H9 (cell line): ENCODE results near the gene TMEM236. TPM values are rescaled to one million over a fixed set of nuclear protein-coding genes. Genes with fewer than 3 reads are reported as not detected.

Source experiments
- DNase-seq: peaks from one replicate; pipeline ENCODE4 v3.0.0-alpha.2; 2017
- H2AFZ ChIP-seq: one replicate; pipeline ENCODE4 v1.6.1; 2013; ENCODE audit warnings: mild to moderate bottlenecking, low read length, control low read depth, moderate library complexity
- H2AK5ac ChIP-seq: 2 replicates; pipeline ENCODE4 v1.6.1; 2013; ENCODE audit warnings: low read length, control low read depth, mixed read lengths; ENCODE audit not compliant: insufficient read length
- H2BK120ac ChIP-seq: one replicate; pipeline ENCODE4 v1.6.1; 2013; ENCODE audit warnings: low read depth, mild to moderate bottlenecking, low read length, control low read depth, inconsistent platforms; ENCODE audit not compliant: poor library complexity, severe bottlenecking
- H2BK12ac ChIP-seq: 2 replicates; pipeline ENCODE4 v1.6.1; 2013; ENCODE audit warnings: low read length, control low read depth, mixed read lengths, low read depth; ENCODE audit not compliant: insufficient read length
- H2BK15ac ChIP-seq: 2 replicates; pipeline ENCODE4 v1.6.1; 2013; ENCODE audit warnings: low read depth, low read length, control low read depth
- H2BK20ac ChIP-seq: one replicate; pipeline ENCODE4 v1.6.1; 2013; ENCODE audit warnings: low read depth, mild to moderate bottlenecking, low read length, control low read depth, inconsistent platforms; ENCODE audit not compliant: poor library complexity, severe bottlenecking
- H2BK5ac ChIP-seq: 2 replicates; pipeline ENCODE4 v1.6.1; 2013; ENCODE audit warnings: low read length, control low read depth, mixed read lengths; ENCODE audit not compliant: insufficient read length
- H3K14ac ChIP-seq: 2 replicates; pipeline ENCODE4 v1.6.1; 2013; ENCODE audit warnings: low read length, control low read depth; ENCODE audit not compliant: insufficient read depth
- H3K18ac ChIP-seq: 2 replicates; pipeline ENCODE4 v1.6.1; 2013; ENCODE audit warnings: low read depth, mild to moderate bottlenecking, mixed read lengths, low read length, control low read depth; ENCODE audit not compliant: insufficient read length
- H3K23ac ChIP-seq: 2 replicates; pipeline ENCODE4 v1.6.1; 2013; ENCODE audit warnings: low read length, control low read depth, mixed read lengths, low read depth; ENCODE audit not compliant: insufficient read length
- H3K23me2 ChIP-seq: 2 replicates; pipeline ENCODE4 v1.6.1; 2013; ENCODE audit warnings: low read depth, mild to moderate bottlenecking, mixed read lengths, low read length, control low read depth; ENCODE audit not compliant: insufficient read length, poor library complexity, severe bottlenecking
- H3K27ac ChIP-seq: 2 replicates; pipeline ENCODE4 v1.5.1; 2013; ENCODE audit warnings: low read length, control low read depth, mixed read lengths, low read depth; ENCODE audit not compliant: insufficient read length
- H3K27me3 ChIP-seq: 2 replicates; pipeline ENCODE4 v1.6.1; 2013; ENCODE audit warnings: low read length, control low read depth, inconsistent platforms; ENCODE audit not compliant: insufficient read depth
- H3K4ac ChIP-seq: 2 replicates; pipeline ENCODE4 v1.6.1; 2013; ENCODE audit warnings: low read depth, mild to moderate bottlenecking, control low read depth, inconsistent platforms, low read length, moderate library complexity
- H3K4me1 ChIP-seq: 2 replicates; pipeline ENCODE4 v1.6.1; 2013; ENCODE audit warnings: low read length, control low read depth, inconsistent platforms; ENCODE audit not compliant: insufficient read depth
- H3K4me2 ChIP-seq: 2 replicates; pipeline ENCODE4 v1.6.1; 2013; ENCODE audit warnings: low read length, control low read depth, mixed read lengths; ENCODE audit not compliant: insufficient read length, insufficient read depth
- H3K56ac ChIP-seq: 2 replicates; pipeline ENCODE4 v1.6.1; 2013; ENCODE audit warnings: low read depth, mild to moderate bottlenecking, mixed read lengths, low read length, control low read depth; ENCODE audit not compliant: insufficient read length
- H3K79me1 ChIP-seq: 2 replicates; pipeline ENCODE4 v1.6.1; 2013; ENCODE audit warnings: low read depth, mild to moderate bottlenecking, moderate library complexity, low read length, control low read depth, inconsistent platforms; ENCODE audit not compliant: insufficient read depth, poor library complexity, severe bottlenecking
- H3K79me2 ChIP-seq: 2 replicates; pipeline ENCODE4 v1.6.1; 2013; ENCODE audit warnings: low read length, control low read depth, inconsistent platforms; ENCODE audit not compliant: insufficient read depth
- H3K9ac ChIP-seq: 2 replicates; pipeline ENCODE4 v1.6.1; 2013; ENCODE audit warnings: low read length, control low read depth, mixed read lengths; ENCODE audit not compliant: insufficient read length; ENCODE audit errors: extremely low read depth
- H3K9me3 ChIP-seq: one replicate; pipeline ENCODE4 v1.6.1; 2013; ENCODE audit warnings: low read depth, low read length, inconsistent platforms; ENCODE audit not compliant: control insufficient read depth
- H3T11ph ChIP-seq: one replicate; pipeline ENCODE4 v1.6.1; 2013; ENCODE audit warnings: mild to moderate bottlenecking, low read length, control low read depth, inconsistent platforms
- H4K20me1 ChIP-seq: one replicate; pipeline ENCODE4 v1.6.1; 2013; ENCODE audit not compliant: control insufficient read depth, insufficient read length, insufficient read depth
- H4K5ac ChIP-seq: 2 replicates; pipeline ENCODE4 v1.6.1; 2013; ENCODE audit warnings: low read depth, mild to moderate bottlenecking, mixed read lengths, low read length, control low read depth; ENCODE audit not compliant: insufficient read length
- H4K8ac ChIP-seq: replicated peaks from 2 replicates; pipeline ENCODE4 v1.6.1; 2013; ENCODE audit warnings: low read length, control low read depth, mixed read lengths, low read depth; ENCODE audit not compliant: insufficient read length
- H4K91ac ChIP-seq: 2 replicates; pipeline ENCODE4 v1.6.1; 2013; ENCODE audit warnings: low read depth, mild to moderate bottlenecking, moderate library complexity, mixed read lengths, low read length, control low read depth; ENCODE audit not compliant: insufficient read length
- H3K27ac Mint-ChIP-seq, 3 experiments: 2 replicates in 2 of 3; 3 replicates in 1 of 3; pipeline ENCODE4 v1.8.0; 2020 to 2021; ENCODE audit warnings: mixed read lengths in 3 of 3, mild to moderate bottlenecking in 1 of 3, moderate library complexity in 1 of 3
- H3K27me3 Mint-ChIP-seq: 2 replicates; pipeline ENCODE4 v1.8.0; 2021; ENCODE audit warnings: low read depth, mild to moderate bottlenecking, moderate library complexity, mixed read lengths
- H3K36me3 Mint-ChIP-seq, 3 experiments: 2 replicates in 2 of 3; 3 replicates in 1 of 3; pipeline ENCODE4 v1.8.0; 2020 to 2021; ENCODE audit warnings: low read depth in 3 of 3, mixed read lengths in 3 of 3; ENCODE audit not compliant: insufficient read depth in 1 of 3
- H3K4me1 Mint-ChIP-seq, 2 experiments: 2 replicates each; pipeline ENCODE4 v1.8.0; 2020; ENCODE audit warnings: mixed read lengths in 2 of 2
- H3K4me3 Mint-ChIP-seq, 2 experiments: 2 replicates in 1 of 2; 3 replicates in 1 of 2; pipeline ENCODE4 v1.8.0; 2020 to 2021; ENCODE audit warnings: mild to moderate bottlenecking in 2 of 2, mixed read lengths in 2 of 2, moderate library complexity in 1 of 2
- H3K9me3 Mint-ChIP-seq, 2 experiments: 2 replicates in 1 of 2; 3 replicates in 1 of 2; pipeline ENCODE4 v1.8.0; 2020; ENCODE audit warnings: mild to moderate bottlenecking in 2 of 2, mixed read lengths in 2 of 2, moderate library complexity in 1 of 2
- CTCF ChIP-seq: fragments of 200-600 bp; sonication (generic); conservative IDR thresholded peaks from 3 replicates; pipeline ENCODE4 v1.8.0; 2021; ENCODE audit warnings: antibody characterized with exemption, mild to moderate bottlenecking
- WGBS: extraction: QIAGEN DNeasy Blood & Tissue Kit; methylation state at CpG from one replicate; pipeline ENCODE4 v1.1.7; 2013; ENCODE audit warnings: missing lambda C conversion rate, low lambda C conversion rate, mixed read lengths; ENCODE audit not compliant: insufficient read length; ENCODE audit errors: extremely low coverage; 5-methylcytosine and 5-hydroxymethylcytosine counted together
- total RNA-seq: library from RNA; stranded (reverse); gene quantifications from 2 replicates; pipeline ENCODE4 v1.2.1, GENCODE V29; 2021

Gene TMEM236
- total RNA-seq, 1 experiment from 2014 or later, result not detected

- Histone ChIP-seq H3K4ac (no peak overlapping the region), H3K23ac (no peak overlapping the region), H3K18ac (no peak overlapping the region), H3K27ac (no peak overlapping the region), H2AK5ac (no peak overlapping the region), H3K27me3 (no peaks in the 10 kb centered on the region), H2BK12ac (no peak overlapping the region), H2BK20ac (no peak overlapping the region), H3K56ac (no peak overlapping the region), H3K79me1 (no peaks in the 10 kb centered on the region), H3K9me3 (no peaks in the 10 kb centered on the region), H4K91ac (no peak overlapping the region), H3K14ac (no peak overlapping the region), H2BK120ac (no peak overlapping the region), H4K5ac (no peak overlapping the region), H2BK15ac (no peak overlapping the region), H3K9ac (no peak overlapping the region), H3K79me2 (no peaks in the 10 kb centered on the region), H2AFZ (no peak overlapping the region), H4K20me1 (no peaks in the 10 kb centered on the region), H3K4me2 (no peak overlapping the region), H2BK5ac (no peak overlapping the region), H3T11ph (no peak overlapping the region), H3K23me2 (no peaks in the 10 kb centered on the region), H4K8ac (no peak overlapping the region), H3K4me1 (no peaks in the 10 kb centered on the region)
- H3K36me3 Mint-ChIP-seq, result no peaks in the 10 kb centered on the region
- H3K4me1 Mint-ChIP-seq, result peaks cover 0 to 6% of the 10 kb centered on the region in 2 experiments; a peak in 2 of 4 replicates
- H3K4me3 Mint-ChIP-seq, result no peak overlapping the region
- no peaks in the 10 kb centered on the region; a peak in 1 of 5 replicates for H3K9me3 Mint-ChIP-seq
- peaks cover 4% of the 10 kb centered on the region for H3K27me3 Mint-ChIP-seq
- no CpG with 5 or more reads among the region's 6 CpGs for WGBS
- no peak overlapping the region for H3K27ac Mint-ChIP-seq
- no peak for DNase-seq
- no peak for TF ChIP-seq CTCF
These were observed 79.9 kb downstream of the TMEM236 start for GRCh38 chr10:17831896-17832295.
